Activated CD8-positive, alpha-beta memory T cell treated with anti-CD3 and anti-CD28 coated beads for 24 hours (primary cell): ENCODE data around the gene NAV2.
"Not testable (repeated sequence)": the region's sequence is repeated elsewhere in the genome, so short reads cannot be mapped to it uniquely, and the experiment has no call there.

Experiments
- DNase-seq: peaks from one replicate; pipeline ENCODE4 v3.0.0-alpha.2; 2020

NAV2 gene

GRCh38 chr11:19910931-19911330 is 198.3 kb downstream of the NAV2 start:
- no peak for DNase-seq

- DNase-seq: no peak
Observed at GRCh38 chr11:19912115-19912957, 199.7 kb downstream of the NAV2 start.

- DNase-seq: no peak
Observed at GRCh38 chr11:19912958-19913892, 200.6 kb downstream of the NAV2 start.

GRCh38 chr11:19913893-19914249 is 201.2 kb downstream of the NAV2 start:
- DNase-seq: no peak

GRCh38 chr11:19915808-19916207 is 203.2 kb downstream of the NAV2 start:
- DNase-seq: no peak

GRCh38 chr11:19917069-19917468 is 204.4 kb downstream of the NAV2 start:
- DNase-seq: no peak

GRCh38 chr11:19918302-19919049 is 205.8 kb downstream of the NAV2 start:
- no peak for DNase-seq

GRCh38 chr11:19919050-19919561 is 206.5 kb downstream of the NAV2 start:
- DNase-seq: no peak

- no peak for DNase-seq
Observed at GRCh38 chr11:19920982-19921381, 208.3 kb downstream of the NAV2 start.

GRCh38 chr11:19921976-19922688 is 209.5 kb downstream of the NAV2 start:
- no peak for DNase-seq

GRCh38 chr11:19922689-19923035 is 210.0 kb downstream of the NAV2 start:
- DNase-seq: no peak

- DNase-seq: no peak
Observed at GRCh38 chr11:19923626-19924025, 211.0 kb downstream of the NAV2 start.

GRCh38 chr11:19924311-19924710 is 211.7 kb downstream of the NAV2 start:
- DNase-seq: no peak

GRCh38 chr11:19924716-19925115 is 212.1 kb downstream of the NAV2 start:
- no peak for DNase-seq

- not testable (repeated sequence) for DNase-seq
Observed at GRCh38 chr11:19927403-19927802, 214.8 kb downstream of the NAV2 start.

GRCh38 chr11:19929147-19929546 is 216.5 kb downstream of the NAV2 start:
- no peak for DNase-seq

- DNase-seq: no peak
Observed at GRCh38 chr11:19929655-19930054, 217.0 kb downstream of the NAV2 start.

- no peak for DNase-seq
Observed at GRCh38 chr11:19931141-19931770, 218.6 kb downstream of the NAV2 start.

GRCh38 chr11:19931771-19932369 is 219.2 kb downstream of the NAV2 start:
- DNase-seq: no peak

GRCh38 chr11:19933132-19933735 is 220.6 kb downstream of the NAV2 start:
- DNase-seq: no peak
